Activated effector memory CD4-positive, alpha-beta T cell treated with Interleukin-2 at 50 U/mL for 16 hours (primary cell): Measurements from ENCODE around the gene H19.

Source experiments
- DNase-seq: peaks from one replicate; pipeline ENCODE4 v3.0.0-alpha.2; 2020

The H19 gene

DNA sequence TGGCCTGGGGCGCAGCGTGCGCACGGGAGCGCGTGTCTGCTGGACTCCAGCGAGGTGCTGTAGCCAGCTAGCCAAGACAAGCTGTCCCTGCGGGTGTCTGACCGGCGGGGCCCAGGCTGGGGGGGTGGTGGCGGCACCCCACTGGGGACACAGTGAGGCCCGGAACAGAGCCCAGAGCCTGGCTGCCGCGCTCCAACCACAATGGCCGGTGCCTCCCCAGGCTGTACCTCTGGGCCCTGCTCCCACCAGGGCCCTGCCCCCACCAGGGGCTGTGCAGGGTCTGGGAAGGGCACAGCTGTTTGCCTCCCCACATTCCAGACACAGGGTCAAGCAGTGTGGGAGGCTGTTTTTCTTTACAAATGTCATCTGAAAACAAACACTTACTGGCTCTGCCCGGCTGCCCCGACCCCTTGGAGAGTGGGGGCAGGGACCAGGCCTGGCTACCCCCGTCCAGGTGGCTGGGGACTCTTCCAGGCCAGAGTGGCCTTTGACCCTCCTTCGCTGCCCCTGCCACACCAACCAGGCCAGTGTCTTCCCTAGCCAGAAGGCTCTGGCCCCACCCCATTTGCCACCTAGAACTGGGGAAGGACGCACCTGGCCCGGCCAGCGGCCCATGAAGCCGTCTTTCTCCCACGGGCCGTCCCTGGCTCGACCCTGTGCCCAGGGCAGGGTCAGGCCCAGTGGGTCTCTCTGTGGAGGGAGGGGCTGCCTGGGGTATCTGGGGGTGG lies 14.6 kb downstream of the H19 start:
- DNase-seq: no peak

DNA sequence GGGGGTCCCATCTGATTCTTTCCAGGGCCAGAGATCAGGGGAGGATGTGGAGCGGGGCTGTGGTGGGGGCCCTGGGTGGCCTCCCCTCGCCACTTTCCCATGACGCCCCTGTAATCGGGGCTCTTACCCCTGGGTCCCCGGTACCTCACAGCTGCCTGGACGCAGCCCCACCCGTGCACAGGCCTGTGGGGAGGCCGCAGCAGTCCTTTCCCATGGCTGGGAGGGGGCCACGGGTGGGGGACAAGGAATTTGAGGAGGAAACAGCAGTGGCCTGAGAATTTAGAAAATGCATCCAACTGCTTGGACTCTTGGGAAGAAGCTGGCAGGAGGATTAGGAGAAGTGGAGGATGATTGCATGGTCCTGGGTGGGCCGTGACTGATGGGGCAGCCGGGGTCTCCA lies 18.0 kb downstream of the H19 start:
- no peak for DNase-seq

DNA sequence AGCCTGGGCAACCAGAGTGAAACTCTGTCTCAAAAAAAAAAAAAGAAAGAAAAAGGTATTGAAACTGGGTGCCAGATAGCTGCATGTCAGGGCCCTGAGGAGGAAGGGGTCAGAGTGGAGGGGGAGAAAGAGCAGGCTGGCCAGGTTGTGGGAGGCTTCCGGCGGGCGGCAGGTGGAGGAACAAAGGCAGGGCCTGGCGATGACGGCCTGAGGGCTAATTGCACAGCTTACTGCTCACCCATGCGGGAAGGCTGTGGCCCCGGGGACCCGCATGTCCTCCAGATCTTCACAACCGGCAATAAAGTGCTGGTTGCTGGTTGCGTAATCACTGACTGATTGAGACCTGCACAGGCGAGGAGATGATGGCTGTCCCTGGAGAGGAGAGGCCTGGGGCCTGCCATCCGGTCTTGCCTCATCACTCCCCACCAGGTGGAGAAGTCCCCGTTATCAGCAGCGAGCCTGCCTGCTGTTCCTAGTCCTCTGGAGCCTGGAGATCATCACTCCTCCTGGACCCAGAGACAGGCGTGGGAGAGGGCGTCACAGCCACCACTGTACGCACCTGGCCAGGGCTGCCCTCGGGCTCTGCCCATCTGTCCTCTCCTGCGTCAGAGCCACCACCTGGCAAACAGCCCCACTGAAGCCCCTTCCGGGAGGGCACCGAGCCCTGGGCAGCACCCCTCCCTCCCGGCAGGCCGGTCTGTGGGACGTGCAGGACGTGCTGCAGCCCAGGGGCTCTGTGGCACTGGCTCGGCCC lies 18.7 kb downstream of the H19 start:
- DNase-seq: no peak

DNA sequence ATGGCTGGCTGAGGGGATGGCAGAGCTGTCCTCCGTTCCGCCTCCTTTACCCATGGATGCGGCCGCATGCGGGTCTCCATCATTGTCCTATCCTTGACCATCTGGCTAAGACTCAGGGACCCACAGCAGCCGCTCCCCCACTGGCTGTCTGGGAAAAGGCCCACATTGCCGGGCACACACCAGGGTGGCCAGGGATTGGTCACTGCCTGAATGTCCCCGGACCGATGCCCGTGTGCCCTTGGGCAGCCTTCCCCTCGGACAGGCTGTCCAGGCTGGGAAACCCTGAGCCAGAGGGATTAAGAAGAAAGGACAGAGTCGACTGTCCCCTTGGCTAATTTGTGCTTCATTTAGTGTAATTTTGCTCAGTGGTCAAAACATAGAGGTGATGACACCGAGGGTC lies 22.5 kb downstream of the H19 start:
- DNase-seq: no peak

DNA sequence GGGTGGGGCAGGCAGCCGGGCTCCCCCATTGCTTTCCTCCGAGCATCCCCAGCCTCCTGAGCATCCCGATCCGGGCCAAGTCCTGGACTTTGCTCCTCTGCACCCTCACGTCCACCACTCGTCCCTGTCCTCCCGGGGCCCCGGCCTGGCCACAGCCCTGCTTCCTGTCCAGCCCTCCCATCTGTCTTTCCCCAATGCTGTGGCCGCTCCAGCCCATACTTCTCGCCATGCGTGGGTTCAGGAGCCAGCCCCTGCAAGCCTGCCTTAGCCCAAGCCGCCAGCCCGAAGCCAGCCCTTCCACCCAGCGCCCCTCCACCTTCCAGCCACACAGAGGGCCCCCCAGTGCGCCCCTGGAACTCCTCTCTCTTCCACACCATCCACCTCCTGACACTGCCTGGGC lies 26.7 kb downstream of the H19 start:
- no peak for DNase-seq

DNA sequence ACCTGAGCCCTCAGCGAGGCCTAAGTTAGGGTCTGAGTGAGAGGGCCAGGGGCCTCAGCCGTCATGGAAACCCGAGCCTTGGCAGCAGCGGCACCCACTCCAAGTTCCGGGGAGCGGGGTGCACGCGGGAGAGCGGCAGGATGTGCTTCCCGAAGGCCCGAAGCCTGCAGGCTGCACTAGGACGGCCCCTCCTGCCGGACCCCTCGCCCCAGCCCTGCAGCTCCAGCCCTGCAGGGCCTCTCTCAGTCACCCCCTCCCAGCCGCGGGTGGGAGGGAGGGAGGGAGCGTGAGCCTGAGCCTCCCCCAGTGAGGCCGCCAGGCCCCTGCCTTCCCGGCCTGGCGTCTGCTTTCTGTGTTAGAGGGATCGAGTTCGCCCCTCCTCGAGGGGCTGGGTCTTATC lies 27.9 kb downstream of the H19 start:
- no peak for DNase-seq

DNA sequence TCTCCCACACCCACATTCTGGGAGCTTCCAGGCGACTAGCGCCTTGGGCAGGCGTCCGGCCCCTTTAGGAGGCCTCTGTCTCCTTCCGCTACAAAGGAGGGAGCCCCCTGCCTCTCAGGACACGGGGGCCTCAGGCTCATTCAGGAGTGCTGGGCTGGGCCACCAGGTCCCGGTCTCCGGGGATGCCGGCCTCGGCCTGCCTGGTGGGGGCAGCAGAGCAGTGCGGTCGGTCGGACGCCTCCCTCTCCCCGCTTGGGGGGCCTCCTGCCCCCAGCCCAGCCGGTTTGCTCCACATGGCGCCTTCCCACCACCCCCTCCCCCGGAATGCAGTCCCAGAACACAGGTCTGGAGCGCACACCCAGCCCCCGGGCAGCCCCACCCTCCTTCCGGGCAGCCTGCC lies 28.6 kb downstream of the H19 start:
- DNase-seq: no peak

DNA sequence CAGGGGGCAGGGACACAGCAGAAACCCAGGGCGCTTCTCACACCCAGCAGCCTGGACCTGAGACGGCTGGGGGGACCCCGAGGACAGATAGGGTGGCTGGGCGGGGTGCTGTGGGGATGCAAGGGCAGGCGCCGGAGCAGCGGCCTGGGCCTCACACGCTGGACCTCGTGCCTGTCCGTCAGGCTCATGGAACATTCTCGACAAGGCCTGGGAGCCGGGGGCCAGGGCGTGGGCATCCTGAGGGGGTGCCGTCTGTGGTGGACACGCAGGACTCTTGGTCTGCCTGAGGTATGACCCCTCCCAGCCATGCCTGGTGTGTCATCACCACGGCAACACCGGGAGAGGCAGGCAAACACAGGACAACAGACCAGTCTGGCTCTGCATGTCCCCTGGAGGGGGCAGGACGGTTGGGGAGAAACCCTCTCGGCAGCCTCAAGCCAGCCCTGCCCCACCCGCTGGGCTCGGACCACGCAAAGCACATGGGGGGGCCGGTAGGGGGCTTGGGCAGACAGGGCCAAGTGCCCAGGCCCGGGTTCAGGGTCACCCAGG lies 29.1 kb downstream of the H19 start:
- DNase-seq: no peak

DNA sequence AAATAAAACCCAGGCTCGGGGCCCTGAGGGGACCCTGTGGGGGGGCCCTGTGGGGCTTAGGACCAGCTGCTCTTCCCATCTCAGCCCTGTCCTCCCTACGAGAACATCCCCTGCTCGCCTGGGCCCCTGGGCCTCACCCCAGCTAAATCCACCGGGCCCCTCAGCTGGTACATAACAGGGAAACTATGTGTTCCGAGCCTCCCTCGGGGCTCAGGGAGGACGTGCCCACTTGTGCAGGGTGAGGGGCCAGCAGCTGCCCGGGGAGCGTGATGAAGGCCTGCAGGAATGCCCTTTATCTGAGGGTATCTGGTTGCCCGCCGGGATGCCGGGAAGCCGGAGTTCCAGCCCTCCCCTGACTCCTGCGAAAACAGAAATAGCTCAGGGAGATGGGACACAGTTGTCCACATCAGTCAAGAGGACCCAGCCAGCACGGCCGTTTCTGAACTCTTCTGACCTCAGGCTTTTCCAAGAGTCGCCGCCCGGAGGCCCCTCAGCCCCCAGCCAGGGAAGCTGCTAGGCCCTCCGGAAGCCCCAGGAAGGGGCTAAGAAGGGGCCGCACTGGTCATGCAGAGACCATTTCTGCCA lies 29.9 kb downstream of the H19 start:
- DNase-seq: no peak

DNA sequence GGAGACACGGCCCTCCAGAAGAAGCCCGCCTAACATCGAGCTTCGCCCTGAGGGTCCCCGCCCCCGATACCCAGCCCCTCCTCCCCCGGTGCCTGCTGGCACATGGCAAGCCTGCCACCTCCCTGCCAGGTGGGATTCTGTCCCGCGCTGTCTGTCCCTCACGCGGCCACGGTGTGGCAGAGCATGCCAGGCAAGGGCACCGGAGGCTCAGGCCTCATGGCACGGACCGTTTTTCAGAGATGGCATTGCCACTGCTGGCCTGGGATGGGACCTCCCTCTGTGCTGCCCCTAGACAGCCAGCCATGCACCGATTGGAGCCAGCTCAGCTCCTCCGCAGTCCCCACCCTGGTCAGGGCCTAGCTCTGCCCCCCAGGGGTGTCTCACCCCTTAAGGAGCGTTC lies 31.1 kb downstream of the H19 start:
- no peak for DNase-seq

DNA sequence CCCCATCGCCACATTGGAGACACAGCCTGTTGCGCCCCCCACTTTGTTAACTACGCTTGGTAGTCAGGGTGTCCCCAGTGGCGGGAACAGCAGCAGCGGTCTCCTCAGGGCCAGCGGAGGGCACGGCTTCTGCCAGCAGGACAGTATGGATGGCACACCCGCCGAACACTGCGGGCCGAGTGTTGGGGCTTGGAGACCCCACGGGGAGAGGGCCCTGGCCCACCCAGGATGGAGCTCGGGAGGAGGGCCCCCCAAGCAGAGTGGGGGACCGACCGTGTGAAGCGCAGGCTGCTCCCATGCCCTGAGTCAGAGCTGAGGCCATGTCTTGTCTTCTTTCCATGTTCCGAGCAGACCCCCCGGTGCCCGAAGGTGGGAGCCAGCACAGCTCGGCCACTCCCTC lies 32.7 kb downstream of the H19 start:
- no peak for DNase-seq

DNA sequence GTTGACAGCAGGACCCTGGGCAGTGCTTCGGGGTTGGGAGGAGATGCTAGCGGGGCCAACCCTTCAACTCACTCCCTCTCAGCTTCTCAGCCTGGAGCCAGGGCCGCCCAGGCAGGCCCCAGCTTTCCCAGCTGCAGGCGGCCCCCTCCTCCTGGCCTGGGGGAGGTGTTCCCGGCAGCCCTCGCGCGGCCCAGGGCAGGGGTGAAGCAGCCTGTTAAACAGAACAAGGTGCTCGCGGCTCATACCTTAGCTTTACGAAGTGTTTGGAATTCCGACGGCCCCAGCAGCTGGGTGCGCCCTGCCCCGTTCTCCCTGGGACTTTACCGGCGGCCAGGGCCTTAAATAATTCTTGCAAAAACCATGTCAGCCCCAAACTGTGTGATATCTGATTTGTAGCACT lies 33.3 kb downstream of the H19 start:
- DNase-seq: no peak

DNA sequence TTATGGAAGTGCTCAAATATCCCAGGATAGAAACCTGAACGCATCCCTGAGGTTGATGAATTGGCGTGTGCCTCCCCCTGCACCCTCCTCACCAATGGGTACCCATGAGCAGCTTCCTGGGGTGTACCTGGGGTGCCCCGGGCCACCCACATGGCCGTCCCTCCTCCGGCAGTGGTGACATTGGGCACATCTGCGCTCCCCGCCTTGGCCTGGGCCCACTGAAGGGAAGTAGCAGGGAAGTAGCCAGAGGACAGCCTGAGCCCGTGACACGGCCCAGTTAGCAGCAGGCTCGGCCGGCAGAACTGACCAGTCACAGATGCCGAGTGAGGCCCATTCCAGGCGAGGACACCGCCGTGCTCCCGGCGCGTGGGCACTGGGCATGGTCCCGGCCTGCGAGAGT lies 33.8 kb downstream of the H19 start:
- DNase-seq: no peak

DNA sequence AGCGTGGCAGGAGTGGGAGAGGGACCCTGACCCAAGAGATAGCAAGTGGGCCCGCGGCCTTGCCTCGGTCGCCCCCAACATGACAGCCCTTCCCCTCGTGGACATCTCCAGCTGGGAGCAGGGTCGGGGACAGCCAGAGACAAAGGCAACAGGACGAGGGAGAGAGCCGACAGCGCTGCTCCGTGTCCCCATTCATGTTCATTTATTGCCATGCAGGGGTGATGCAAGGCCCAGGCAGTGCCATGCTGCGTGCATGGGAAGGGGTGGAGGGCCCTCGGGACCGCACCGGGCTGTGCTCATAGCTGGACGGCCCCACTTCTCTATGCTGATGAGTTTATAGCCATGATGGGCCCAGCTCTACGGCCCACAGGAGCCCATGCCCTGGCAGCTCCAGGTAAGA lies 37.9 kb downstream of the H19 start:
- DNase-seq: no peak

DNA sequence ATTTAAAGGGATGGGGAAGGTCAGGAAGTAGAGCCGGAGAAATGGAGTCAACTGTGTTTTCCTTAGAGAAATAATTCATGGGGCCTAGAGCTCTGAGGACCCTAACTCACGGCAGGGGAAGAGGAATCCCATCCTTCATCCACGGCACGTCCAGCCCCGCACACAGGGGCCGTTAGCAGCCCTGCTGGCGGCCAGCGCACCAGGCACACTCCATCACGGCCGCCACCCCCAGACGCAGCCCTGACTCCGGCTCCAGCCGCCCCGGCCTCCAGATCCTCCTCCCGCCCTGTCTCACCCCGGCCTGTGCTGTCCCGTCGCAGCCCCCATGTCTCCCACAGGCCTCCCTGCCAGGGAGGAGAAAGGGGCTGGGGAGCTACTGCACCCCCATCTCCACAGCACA lies 39.3 kb downstream of the H19 start:
- DNase-seq: no peak

DNA sequence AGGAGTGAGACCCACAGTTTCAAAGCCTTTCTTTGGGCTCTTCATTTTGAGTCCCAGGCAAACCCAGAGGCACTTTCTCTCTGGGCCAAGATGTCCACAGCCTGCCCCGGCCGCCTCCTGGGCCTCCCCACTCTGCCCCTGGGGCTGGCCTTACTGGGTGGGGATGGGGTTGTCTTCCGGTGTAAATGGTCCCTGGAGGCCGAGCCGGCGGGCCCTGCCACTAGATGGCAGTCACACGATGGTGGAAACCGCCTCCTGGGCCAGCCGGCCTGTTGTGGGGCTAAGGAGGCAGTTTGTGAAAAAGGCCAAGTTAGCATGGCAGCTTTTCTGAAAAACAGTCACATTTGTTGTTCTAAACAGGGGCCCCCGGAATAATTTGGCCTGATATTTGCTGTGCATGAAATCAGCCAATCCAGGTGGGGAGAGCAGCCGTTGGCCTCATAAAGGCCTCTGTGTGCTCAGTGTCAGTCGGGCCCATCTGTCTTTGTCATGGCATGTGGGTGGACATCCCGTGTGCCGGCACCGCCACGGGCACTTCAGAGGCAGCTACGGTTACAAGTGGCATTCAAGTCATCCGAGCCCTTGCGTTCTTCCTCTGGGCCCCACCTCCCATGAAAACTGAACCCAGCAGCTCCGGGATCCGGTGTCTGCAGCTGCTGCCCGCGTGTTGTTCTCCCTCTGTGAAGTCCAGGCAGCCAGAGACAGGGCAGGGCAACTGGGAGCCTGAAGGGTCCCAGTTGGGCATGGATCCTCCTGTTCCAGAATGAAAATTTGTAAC lies 44.0 kb downstream of the H19 start:
- no peak for DNase-seq

DNA sequence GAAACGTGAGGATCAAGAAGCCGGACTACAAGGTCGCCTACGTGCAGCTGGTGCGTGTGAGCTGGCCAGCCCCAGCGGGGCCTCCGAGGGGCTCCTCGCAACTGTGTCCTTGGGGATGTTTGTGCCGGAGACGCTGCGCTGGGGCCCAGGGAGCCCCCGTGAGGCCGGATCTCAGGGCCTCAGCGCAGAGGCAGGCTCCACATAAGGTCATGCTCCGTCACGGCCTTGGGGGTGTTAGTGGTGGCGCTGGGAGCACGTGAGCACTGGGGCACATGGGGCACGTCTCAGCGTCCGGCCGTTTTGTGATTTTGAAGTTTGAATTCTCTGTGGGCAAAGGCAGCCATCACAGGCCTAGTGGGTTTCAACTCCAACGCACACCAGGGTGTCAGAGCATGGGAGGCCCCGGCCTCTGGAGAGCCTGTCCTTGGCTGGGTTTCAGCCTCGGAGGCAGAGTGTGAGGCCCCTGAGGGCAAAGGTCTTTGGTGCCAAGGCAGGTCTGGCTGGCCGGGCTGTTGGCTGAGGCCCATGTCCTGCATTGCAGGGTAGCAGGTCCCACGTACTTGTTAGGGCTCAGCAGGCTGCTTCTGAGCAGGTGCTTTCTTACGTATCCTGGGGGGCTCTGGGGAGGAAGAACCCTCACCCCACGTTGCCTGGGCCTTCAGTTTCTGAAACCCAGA lies 44.7 kb downstream of the H19 start:
- no peak for DNase-seq

DNA sequence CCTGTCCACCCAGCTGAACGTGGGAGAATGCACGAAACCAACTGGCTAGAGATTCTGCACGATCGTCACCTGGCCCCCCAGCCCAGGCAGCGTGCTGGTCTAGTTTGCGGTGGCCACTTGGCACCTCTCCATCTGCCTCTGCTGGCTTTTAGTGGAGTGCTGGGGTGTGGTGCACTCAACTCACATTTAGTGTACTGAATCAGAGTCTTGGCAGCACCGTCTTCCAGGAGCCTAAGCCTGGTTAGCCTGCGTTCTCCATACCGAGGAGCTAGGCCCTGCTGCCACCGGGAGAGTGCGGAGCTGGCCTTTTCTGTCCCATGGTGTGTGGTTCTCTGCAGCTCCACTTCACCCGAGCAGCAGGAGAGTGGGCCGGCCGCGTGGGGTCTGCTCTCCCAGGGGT lies 47.7 kb downstream of the H19 start:
- no peak for DNase-seq

DNA sequence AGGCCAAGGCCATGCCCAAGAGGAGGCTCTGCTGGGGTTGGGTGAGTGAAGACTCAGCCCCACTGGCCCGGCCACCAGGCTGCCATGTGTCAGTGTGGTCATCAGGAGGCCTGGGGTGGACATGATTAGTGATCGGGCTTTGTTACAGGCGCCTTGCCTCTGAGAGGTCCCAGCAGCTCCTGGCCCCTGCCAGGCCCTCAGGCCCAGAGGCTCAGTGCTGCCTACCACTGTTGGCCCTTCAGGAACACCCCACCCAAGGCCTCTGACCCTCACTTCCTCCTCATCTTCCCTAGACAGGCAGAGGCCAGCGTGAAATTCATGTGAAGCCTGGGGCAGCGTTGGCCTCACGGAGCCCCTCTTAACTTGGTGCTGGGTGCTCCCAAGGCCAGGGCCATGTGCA lies 48.3 kb downstream of the H19 start:
- DNase-seq: no peak

DNA sequence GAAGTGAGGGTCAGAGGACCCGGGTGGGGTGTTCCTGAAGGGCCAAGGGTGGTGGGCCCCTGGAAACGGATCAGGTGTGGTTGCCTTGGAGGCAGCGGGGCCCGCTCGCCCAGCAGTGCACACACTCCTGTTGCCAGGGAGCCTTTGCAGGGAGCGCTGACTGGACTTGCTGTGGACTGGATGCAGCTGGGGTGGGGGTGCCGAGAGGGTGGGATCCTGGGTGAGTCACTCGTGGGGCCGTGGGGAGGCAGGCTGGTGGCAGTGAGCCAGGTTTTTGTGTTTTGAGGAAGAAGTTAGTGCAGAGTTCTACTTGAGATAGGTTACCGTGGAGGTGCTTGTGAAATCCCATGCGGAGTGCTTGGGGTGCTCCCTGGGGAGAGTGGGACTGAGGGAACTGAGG lies 49.3 kb downstream of the H19 start:
- no peak for DNase-seq

DNA sequence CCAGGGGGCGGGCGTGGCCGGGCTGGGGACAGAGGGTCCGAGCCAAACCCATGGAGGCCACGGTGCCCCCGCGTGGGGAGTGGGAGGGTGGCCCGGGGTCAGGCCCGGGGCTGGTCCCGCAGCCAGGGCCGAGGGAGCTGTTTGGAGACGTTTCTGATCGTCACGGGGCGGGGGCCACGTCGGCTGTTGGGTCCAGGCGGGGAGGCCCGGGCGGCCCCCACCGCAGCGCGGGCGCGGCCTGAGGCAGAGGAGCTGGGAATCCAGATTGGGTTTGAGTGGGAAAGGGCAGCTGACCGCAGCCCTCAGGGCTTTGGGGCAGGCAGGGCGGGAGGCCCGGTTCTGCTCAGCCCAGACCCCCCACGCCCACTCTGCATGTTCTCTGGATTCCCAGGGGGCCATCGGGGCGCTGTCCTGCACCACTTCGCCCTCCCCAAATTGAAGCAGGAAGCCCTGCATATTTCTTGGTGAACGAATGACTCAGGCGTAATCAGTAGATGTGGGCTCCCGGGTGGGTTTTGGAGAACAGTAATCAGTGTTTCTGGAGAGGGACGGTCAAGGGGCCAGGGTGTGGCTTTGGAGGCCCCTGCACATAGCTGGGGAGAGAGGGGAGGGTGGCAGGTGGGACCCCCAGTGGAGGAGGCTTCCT lies 49.9 kb downstream of the H19 start:
- DNase-seq: no peak

DNA sequence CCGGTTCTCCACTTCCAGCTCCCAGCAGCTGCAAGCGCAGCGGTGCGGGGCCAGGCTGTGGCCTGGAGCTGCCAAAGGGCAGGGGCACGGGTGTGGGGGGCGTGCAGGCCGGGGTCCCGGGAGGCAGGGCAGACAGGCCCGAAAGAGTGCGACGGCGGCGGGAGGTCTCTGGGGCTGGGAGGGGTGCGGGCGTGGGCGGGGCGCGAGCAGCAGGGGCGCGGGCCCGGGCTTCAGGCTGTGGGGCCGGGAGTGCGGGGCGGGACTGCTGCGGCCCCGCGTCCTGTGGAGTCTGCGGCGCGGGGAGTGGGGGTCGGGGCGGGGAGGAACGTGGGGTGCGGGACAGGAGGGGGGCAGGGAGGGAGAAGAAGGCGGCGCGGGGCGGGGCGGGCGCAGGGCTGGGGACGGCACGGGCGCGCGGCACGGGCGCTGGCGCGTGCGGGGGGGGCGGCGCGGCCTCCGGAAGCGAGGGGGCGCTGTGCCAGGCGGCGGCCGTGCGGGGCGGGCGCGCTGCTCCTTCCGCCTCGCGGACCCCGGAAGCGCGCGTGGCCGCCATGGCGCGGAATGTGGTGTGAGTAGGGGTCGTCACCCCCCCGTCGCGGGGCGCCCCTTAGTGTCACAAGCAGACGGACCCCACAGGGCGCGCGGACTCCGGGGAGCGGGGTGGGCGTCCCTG lies 50.7 kb downstream of the H19 start, which contains the start of gene MRPL23:
Gene MRPL23 (plus strand): TSS at position 521 of the 673 bp plus-strand sequence. CDS start 31 bp downstream, at position 552.
- DNase-seq: no peak
